H1 (cell line): Measurements from ENCODE around the gene HOXC11. TPM values are rescaled to one million over a fixed set of nuclear protein-coding genes. Genes with fewer than 3 reads are reported as not detected.
A peak's percentile ranks its signal among the peaks of the same experiment; 100 is the strongest.

Experiments used
- CTCF ChIA-PET: fragments of 300-600 bp; sonication (Branson Sonifier 250); formaldehyde crosslinking; loops from one replicate; lab custom pipeline; 2021; ENCODE audit not compliant: partially characterized antibody; lab: Charles Lee
- POLR2A ChIA-PET: fragments of 300-600 bp; sonication (Branson Sonifier 250); formaldehyde crosslinking; loops from one replicate; lab custom pipeline; 2021; ENCODE audit warnings: inconsistent platforms; ENCODE audit not compliant: partially characterized antibody; lab: Charles Lee
- DNase-seq, 2 experiments: peaks; one replicate each; pipeline versions ENCODE4 v3.0.0 to v3.0.0-alpha.2; 2010 to 2022; ENCODE audit warnings: low spot score in 2 of 2, low read depth in 1 of 2, mixed read lengths in 1 of 2
- FAIRE-seq: peaks from 2 replicates; lab custom pipeline; 2011; peaks lifted over from hg19 to GRCh38; lab: Jason Lieb, UNC
- H2AFZ ChIP-seq: 2 replicates; pipeline ENCODE4 v1.8.1; 2012; ENCODE audit warnings: low read length, inconsistent platforms
- H2AK5ac ChIP-seq: 2 replicates; pipeline ENCODE4 v1.6.1; 2013; ENCODE audit warnings: low read depth, low read length
- H2BK120ac ChIP-seq: replicated peaks from 2 replicates; pipeline ENCODE3; 2013; ENCODE audit warnings: low read depth, low read length, inconsistent platforms
- H2BK12ac ChIP-seq: 2 replicates; pipeline ENCODE4 v1.6.1; 2013; ENCODE audit warnings: low read depth, low read length
- H2BK15ac ChIP-seq: 2 replicates; pipeline ENCODE4 v1.6.1; 2013; ENCODE audit warnings: low read length
- H2BK20ac ChIP-seq: 2 replicates; pipeline ENCODE4 v1.6.1; 2013; ENCODE audit warnings: low read length
- H2BK5ac ChIP-seq: 2 replicates; pipeline ENCODE4 v1.6.1; 2013; ENCODE audit warnings: low read depth, low read length
- H3K14ac ChIP-seq: 2 replicates; pipeline ENCODE4 v1.6.1; 2013; ENCODE audit warnings: inconsistent platforms; ENCODE audit not compliant: insufficient read length
- H3K18ac ChIP-seq: 2 replicates; pipeline ENCODE4 v1.6.1; 2013; ENCODE audit warnings: low read length; ENCODE audit errors: extremely low read depth
- H3K23ac ChIP-seq: 2 replicates; pipeline ENCODE4 v1.6.1; 2013; ENCODE audit warnings: inconsistent platforms; ENCODE audit not compliant: insufficient read length
- H3K23me2 ChIP-seq: 2 replicates; pipeline ENCODE4 v1.6.1; 2013; ENCODE audit warnings: low read depth, low read length
- H3K27ac ChIP-seq: 2 replicates; pipeline ENCODE4 v1.6.1; 2011; ENCODE audit warnings: low read depth, low read length, inconsistent platforms
- H3K27me3 ChIP-seq, 4 experiments: replicated peaks in 1 of 4; 1 replicate in 1 of 4; 2 replicates in 3 of 4; pipeline versions ENCODE4 v1.6.1 to v1.8.1; 2011 to 2013; ENCODE audit warnings: low read length in 3 of 4, mild to moderate bottlenecking in 3 of 4, inconsistent platforms in 2 of 4, mixed read lengths in 2 of 4, moderate library complexity in 1 of 4; ENCODE audit not compliant: control insufficient read depth in 3 of 4, insufficient read depth in 3 of 4; ENCODE audit errors: extremely low read depth in 1 of 4
- H3K36me3 ChIP-seq, 4 experiments: 2 replicates each; pipeline versions ENCODE4 v1.6.1 to v1.8.1; 2011 to 2013; ENCODE audit warnings: mild to moderate bottlenecking in 4 of 4, low read length in 3 of 4, moderate library complexity in 2 of 4, control low read depth in 1 of 4, inconsistent platforms in 1 of 4; ENCODE audit not compliant: insufficient read depth in 4 of 4, control insufficient read depth in 2 of 4
- H3K4ac ChIP-seq: replicated peaks from 2 replicates; pipeline ENCODE3; 2013; ENCODE audit warnings: low read length, low read depth, mixed read lengths, inconsistent platforms; ENCODE audit not compliant: insufficient read length
- H3K4me1 ChIP-seq, 4 experiments: replicated peaks in 1 of 4; 1 replicate in 1 of 4; 2 replicates in 3 of 4; pipeline versions ENCODE4 v1.6.1 to v1.8.1; 2011 to 2013; ENCODE audit warnings: low read length in 3 of 4, inconsistent platforms in 2 of 4, mixed read lengths in 1 of 4; ENCODE audit not compliant: insufficient read depth in 4 of 4, control insufficient read depth in 3 of 4
- H3K4me2 ChIP-seq, 2 experiments: 2 replicates each; pipeline versions ENCODE4 v1.6.1 to v1.8.1; 2011 to 2013; ENCODE audit warnings: low read depth in 2 of 2, low read length in 2 of 2, control low read depth in 1 of 2, inconsistent platforms in 1 of 2, mild to moderate bottlenecking in 1 of 2; ENCODE audit not compliant: insufficient read depth in 1 of 2
- H3K4me3 ChIP-seq, 4 experiments: fragments of 200-600, 300-600 bp in 1 of 4; sonication (generic), shearing (Covaris generic), sonication (Bioruptor Twin) in 1 of 4; 2 replicates each; pipeline versions ENCODE4 v1.5.1 to v1.8.1; 2011 to 2016; ENCODE audit warnings: low read length in 4 of 4, low read depth in 3 of 4, control low read depth in 2 of 4, inconsistent platforms in 2 of 4, mild to moderate bottlenecking in 2 of 4, mixed read lengths in 1 of 4, moderate library complexity in 1 of 4; ENCODE audit not compliant: insufficient read depth in 2 of 4; ENCODE audit errors: extremely low read depth in 1 of 4
- H3K56ac ChIP-seq: replicated peaks from 2 replicates; pipeline ENCODE3; 2013; ENCODE audit warnings: low read depth, mild to moderate bottlenecking, mixed read lengths, low read length, inconsistent platforms; ENCODE audit not compliant: insufficient read length
- H3K79me1 ChIP-seq: 2 replicates; pipeline ENCODE4 v1.6.1; 2013; ENCODE audit warnings: low read depth, low read length, control low read depth
- H3K79me2 ChIP-seq, 2 experiments: 2 replicates each; pipeline versions ENCODE4 v1.6.1 to v1.8.1; 2012 to 2013; ENCODE audit warnings: low read length in 2 of 2, mild to moderate bottlenecking in 2 of 2, inconsistent platforms in 1 of 2; ENCODE audit not compliant: insufficient read depth in 2 of 2, control insufficient read depth in 1 of 2
- H3K9ac ChIP-seq, 4 experiments: replicated peaks in 1 of 4; 1 replicate in 1 of 4; 2 replicates in 3 of 4; pipeline versions ENCODE4 v1.6.1 to v1.8.1; 2011 to 2013; ENCODE audit warnings: low read depth in 3 of 4, low read length in 3 of 4, control low read depth in 2 of 4, mild to moderate bottlenecking in 2 of 4, moderate library complexity in 2 of 4, inconsistent platforms in 1 of 4; ENCODE audit errors: extremely low read depth in 1 of 4
- H3K9me3 ChIP-seq, 2 experiments: 2 replicates each; pipeline versions ENCODE4 v1.6.1 to v1.8.1; 2012 to 2013; ENCODE audit warnings: mild to moderate bottlenecking in 2 of 2, moderate library complexity in 2 of 2, control low read depth in 1 of 2, inconsistent platforms in 1 of 2, low read depth in 1 of 2, low read length in 1 of 2, mixed read lengths in 1 of 2; ENCODE audit not compliant: insufficient read depth in 2 of 2
- H4K20me1 ChIP-seq, 2 experiments: replicated peaks in 1 of 2; 2 replicates each; pipeline versions ENCODE3 to v1.8.1; 2011 to 2013; ENCODE audit warnings: inconsistent platforms in 2 of 2, low read length in 2 of 2, mild to moderate bottlenecking in 1 of 2; ENCODE audit not compliant: insufficient read depth in 2 of 2, control insufficient read depth in 1 of 2
- H4K5ac ChIP-seq: 2 replicates; pipeline ENCODE4 v1.6.1; 2013; ENCODE audit warnings: low read length, low read depth, mixed read lengths, inconsistent platforms; ENCODE audit not compliant: insufficient read length
- H4K8ac ChIP-seq: 2 replicates; pipeline ENCODE4 v1.8.0; 2013; ENCODE audit warnings: mild to moderate bottlenecking, moderate library complexity, low read length, inconsistent platforms; ENCODE audit not compliant: insufficient read depth; ENCODE audit errors: extremely low read depth
- H4K91ac ChIP-seq: replicated peaks from 2 replicates; pipeline ENCODE3; 2013; ENCODE audit warnings: low read length, mixed read lengths, inconsistent platforms; ENCODE audit not compliant: insufficient read length
- ASH2L ChIP-seq: fragments of 200-600, 300-600 bp; sonication (generic); IDR thresholded peaks from one replicate; pipeline ENCODE4 v1.7.1; 2017; ENCODE audit warnings: low read length
- CBX8 ChIP-seq: fragments of 300-800, 300-1000 bp; sonication (generic); IDR thresholded peaks from 2 replicates; pipeline ENCODE4 v1.7.1; 2016; ENCODE audit warnings: low read depth, low read length, borderline replicate concordance
- EGR1 ChIP-seq: IDR thresholded peaks from 2 replicates; pipeline ENCODE4 v1.6.1; 2011; ENCODE audit warnings: low read depth, low read length, borderline replicate concordance
- EZH2 ChIP-seq: fragments of 200-600 bp; sonication (generic); IDR thresholded peaks from 2 replicates; pipeline ENCODE4 v1.7.1; 2012; ENCODE audit warnings: low read depth, mild to moderate bottlenecking, moderate library complexity, low read length, inconsistent platforms; ENCODE audit not compliant: severe bottlenecking
- RFX5 ChIP-seq: IDR thresholded peaks from 2 replicates; pipeline ENCODE4 v1.6.1; 2011; ENCODE audit warnings: low read depth, low read length, improper control_type of control experiment, borderline replicate concordance
- SIX5 ChIP-seq: IDR thresholded peaks from 2 replicates; pipeline ENCODE4 v1.6.1; 2011; ENCODE audit warnings: mild to moderate bottlenecking, low read depth, low read length
- SP1 ChIP-seq: IDR thresholded peaks from 2 replicates; pipeline ENCODE4 v1.6.1; 2011; ENCODE audit warnings: low read depth, low read length
- SUZ12 ChIP-seq: fragments of 200-600 bp; sonication (generic); IDR thresholded peaks from 2 replicates; pipeline ENCODE4 v1.6.1; 2012; ENCODE audit warnings: mild to moderate bottlenecking, inconsistent platforms, low read length, moderate library complexity, mixed read lengths
- WGBS, 2 experiments: shearing (Covaris generic) in 1 of 2; methylation state at CpG; one replicate each; pipeline versions ENCODE4 v1.1.6 to v1.1.7; 2013 to 2015; ENCODE audit warnings: low lambda C conversion rate in 2 of 2, mixed read lengths in 2 of 2, inconsistent platforms in 1 of 2, low coverage in 1 of 2, missing lambda C conversion rate in 1 of 2; ENCODE audit not compliant: insufficient replicate concordance in 2 of 2, insufficient coverage in 1 of 2, insufficient read length in 1 of 2; ENCODE audit errors: extremely low coverage in 1 of 2, missing lambda C conversion rate in 1 of 2; 5-methylcytosine and 5-hydroxymethylcytosine counted together
- polyA plus RNA-seq, 7 experiments: library from polyadenylated mRNA; depleted of rRNA in 3 of 7; stranded (reverse) in 5 of 7; unstranded in 2 of 7; fragments of >200 nt in 5 of 7; fragments of 200-250 nt in 2 of 7; gene quantifications; 1 replicate in 5 of 7; 2 replicates in 1 of 7; 4 replicates in 1 of 7; pipeline versions ENCODE4 v1.2.1 to v1.2.3, GENCODE V29; 2011 to 2013; ENCODE audit warnings: missing spikeins in 2 of 7, mixed read lengths in 2 of 7
- total RNA-seq: library from RNA; stranded (reverse); fragmentation: NEBNext Ultra II Directional; extraction: Animal tissue kit (Norgen Biotek cat#: 25700); gene quantifications from 2 replicates; pipeline ENCODE4 v1.2.1, GENCODE V29; 2021
- TF ChIP-seq, protein P1 (sequence below): IDR thresholded peaks from 2 replicates; pipeline ENCODE4 v1.6.1; 2011; ENCODE audit warnings: low read length, improper control_type of control experiment

The HOXC11 gene
- total and polyA plus RNA-seq, 2 of the 8 experiments (the other 6 are each of a cell fraction or from before 2014, with no cell fraction given) = not detected

DNA sequence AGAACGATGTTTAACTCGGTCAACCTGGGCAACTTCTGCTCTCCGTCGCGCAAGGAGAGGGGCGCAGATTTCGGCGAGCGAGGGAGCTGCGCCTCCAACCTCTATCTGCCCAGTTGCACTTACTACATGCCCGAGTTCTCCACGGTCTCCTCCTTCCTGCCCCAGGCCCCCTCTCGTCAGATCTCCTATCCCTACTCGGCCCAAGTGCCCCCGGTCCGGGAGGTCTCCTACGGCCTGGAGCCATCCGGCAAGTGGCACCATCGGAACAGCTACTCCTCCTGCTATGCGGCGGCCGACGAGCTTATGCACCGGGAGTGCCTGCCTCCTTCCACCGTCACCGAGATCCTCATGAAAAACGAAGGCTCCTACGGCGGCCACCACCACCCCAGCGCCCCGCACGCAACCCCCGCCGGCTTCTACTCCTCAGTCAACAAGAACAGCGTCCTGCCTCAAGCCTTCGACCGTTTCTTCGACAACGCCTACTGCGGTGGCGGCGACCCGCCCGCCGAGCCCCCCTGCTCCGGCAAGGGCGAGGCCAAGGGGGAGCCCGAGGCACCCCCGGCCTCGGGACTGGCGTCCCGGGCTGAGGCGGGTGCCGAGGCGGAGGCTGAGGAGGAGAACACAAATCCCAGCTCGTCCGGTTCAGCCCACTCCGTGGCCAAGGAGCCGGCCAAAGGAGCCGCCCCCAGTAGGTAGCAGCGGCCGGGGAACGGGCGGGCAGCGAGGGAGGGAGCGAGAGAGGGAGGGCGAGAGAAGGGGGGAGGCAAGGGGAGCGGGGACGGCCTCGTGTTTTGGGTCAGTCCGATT lies 513 bp downstream of the HOXC11 start:
- Histone ChIP-seq H3K14ac (no peak overlapping the region), H3K18ac (peak overlapping the region; percentile 60), H3K79me2 (no peaks in the 10 kb centered on the region), H3K4me1 (peaks cover 0 to 10% (median 4%) of the 10 kb centered on the region in 4 experiments; a peak in 5 of 7 replicates), H2BK20ac (no peak overlapping the region), H3K27me3 (peaks cover 99 to 100% (median 100%) of the 10 kb centered on the region in 4 experiments), H3K4me3 (peak overlapping the region in 2 of 4 experiments; percentile 5 to 50; a peak in 4 of 8 replicates), H3K4me2 (peak overlapping the region; percentile 29 to 65), H2BK5ac (no peak overlapping the region), H3K4ac (no peak overlapping the region), H2BK120ac (no peak overlapping the region), H3K9ac (no peak overlapping the region), H3K79me1 (no peaks in the 10 kb centered on the region), H2AK5ac (no peak overlapping the region), H4K5ac (no peak overlapping the region), H3K27ac (no peak overlapping the region), H4K8ac (peak overlapping the region; percentile 35; the same call in 1 of the 2 replicates), H3K56ac (no peak overlapping the region), H4K91ac (no peak overlapping the region), H3K23ac (no peak overlapping the region), H4K20me1 (peaks cover 14 to 22% of the 10 kb centered on the region in 2 experiments), H2BK12ac (peak overlapping the region; percentile 68), H2AFZ (no peak overlapping the region), H3K36me3 (peaks cover 0 to 3% (median 0%) of the 10 kb centered on the region in 4 experiments; a peak in 1 of 8 replicates), H2BK15ac (no peak overlapping the region), H3K23me2 (peaks cover 1% of the 10 kb centered on the region; the same call in 1 of the 2 replicates), H3K9me3 (0 out of 4 replicates have a peak, but pooled peaks cover 0 to 2% of the 10 kb centered on the region in 2 experiments)
- WGBS, 2 experiments = 8% methylated on average over 28 of the region's 71 CpGs; no CpG with 5 or more reads in 1 of the 2 experiments
- POLR2A ChIA-PET = interaction anchor here (1.0 to 1.4 kb wide), 3 partner anchors 12 to 107 kb away, joined by 3 to 4 read pairs (median 4); no protein-coding TSS in a partner anchor
- DNase-seq = no peak
- CTCF ChIA-PET = interaction anchor here (0.9 to 2.8 kb wide), 5 partner anchors 14 to 50 kb away, joined by 3 to 13 read pairs (median 3); no protein-coding TSS in a partner anchor
- no peak for FAIRE-seq
- peak; percentile 3; the same call in 1 of the 2 replicates for TF ChIP-seq CBX8
- TF ChIP-seq EGR1 = peak; percentile 46; the same call in 1 of the 2 replicates
- TF ChIP-seq ASH2L = no peak
- no peak for TF ChIP-seq SIX5
- TF ChIP-seq, protein P1, sequence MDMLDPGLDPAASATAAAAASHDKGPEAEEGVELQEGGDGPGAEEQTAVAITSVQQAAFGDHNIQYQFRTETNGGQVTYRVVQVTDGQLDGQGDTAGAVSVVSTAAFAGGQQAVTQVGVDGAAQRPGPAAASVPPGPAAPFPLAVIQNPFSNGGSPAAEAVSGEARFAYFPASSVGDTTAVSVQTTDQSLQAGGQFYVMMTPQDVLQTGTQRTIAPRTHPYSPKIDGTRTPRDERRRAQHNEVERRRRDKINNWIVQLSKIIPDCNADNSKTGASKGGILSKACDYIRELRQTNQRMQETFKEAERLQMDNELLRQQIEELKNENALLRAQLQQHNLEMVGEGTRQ = no peak
- TF ChIP-seq EZH2 = peak; percentile 93
- peak; percentile 96 for TF ChIP-seq SUZ12
- TF ChIP-seq SP1 = no peak
- no peak for TF ChIP-seq RFX5
